ENCODE measurements around the gene NCOA1. TPM values are rescaled to one million over a fixed set of nuclear protein-coding genes. Genes with fewer than 3 reads are reported as not detected.

Gene NCOA1
- total and polyA plus RNA-seq, 2 donors (not counting 3 experiments of a cell fraction or from before 2014, with no cell fraction given) = 11.4 to 14.1 TPM

- BruUV-seq (replicated peaks) = no TSS peak
- no peak overlapping the region for H3K4me2 ChIP-seq (ENCODE audit: insufficient read depth, low read length)
- no peaks in the 10 kb centered on the region for H4K20me1 ChIP-seq (replicated peaks; ENCODE audit: control insufficient read depth, extremely low read depth, insufficient read depth, low read length)
- CTCF ChIA-PET = no interaction called here
- H2AFZ ChIP-seq (ENCODE audit: low read depth, low read length) = no peak overlapping the region
- intact Hi-C loops (cut with micrococcal nuclease) = no loop called here
- H3K27me3 ChIP-seq (ENCODE audit: control insufficient read depth in 2 of 2, insufficient read depth in 2 of 2, low read length in 2 of 2) = no peaks in the 10 kb centered on the region
- H3K27ac ChIP-seq (ENCODE audit: insufficient read depth, low read depth, low read length) = no peak overlapping the region
- no peaks in the 10 kb centered on the region for H3K9me3 ChIP-seq (replicated peaks; ENCODE audit: control insufficient read depth, insufficient read depth, low read length)
- no peaks in the 10 kb centered on the region for H3K4me1 ChIP-seq (ENCODE audit: control insufficient read depth, extremely low read depth, insufficient read depth, low read length)
- H3K9ac ChIP-seq (replicated peaks; ENCODE audit: extremely low read depth, insufficient read depth, low read length) = no peak overlapping the region
- no peak overlapping the region for H3K4me3 ChIP-seq (replicated peaks in 1 of 3; ENCODE audit: insufficient read depth in 1 of 3, low read depth in 1 of 3, low read length in 3 of 3)
- H3K9me1 ChIP-seq (replicated peaks; ENCODE audit: control insufficient read depth, extremely low read depth, insufficient read depth, low read length) = no peaks in the 10 kb centered on the region
- DNase-seq (ENCODE audit: low read depth, low spot score) (no peak), FAIRE-seq (no peak)
- TF ChIP-seq JUN (IDR thresholded peaks at IDR 0.05; ENCODE audit: borderline replicate concordance, insufficient read depth, insufficient read length, low read depth) (no peak), EZH2 (IDR thresholded peaks at IDR 0.05; ENCODE audit: borderline replicate concordance, low read depth, low read length, severe bottlenecking) (no peak), GATA2 (IDR thresholded peaks at IDR 0.05; ENCODE audit: insufficient read depth, insufficient read length, low read depth, low read length) (no peak)
- peaks cover 0 to 1% of the 10 kb centered on the region in 2 experiments for H3K36me3 ChIP-seq (ENCODE audit: control insufficient read depth in 2 of 2, extremely low read depth in 1 of 2, insufficient read depth in 2 of 2, low read length in 2 of 2)
- no peaks in the 10 kb centered on the region for H3K79me2 ChIP-seq (ENCODE audit: control insufficient read depth, insufficient read depth, low read length)
- POLR2A ChIA-PET = no interaction called here
- dilution Hi-C loops (cut with MboI; ENCODE audit: extremely low pct_ligation_motif_present, low sequenced_read_pairs) = no loop called here
Observed at GRCh38 chr2:24657818-24658217, 166.8 kb downstream of the NCOA1 start.

GRCh38 chr2:24658531-24659202 lies 167.6 kb downstream of the NCOA1 start:
- Histone ChIP-seq H2AFZ (ENCODE audit: low read depth, low read length) (no peak overlapping the region), H3K4me2 (ENCODE audit: insufficient read depth, low read length) (no peak overlapping the region), H3K36me3 (ENCODE audit: control insufficient read depth in 2 of 2, extremely low read depth in 1 of 2, insufficient read depth in 2 of 2, low read length in 2 of 2) (peaks cover 0 to 1% of the 10 kb centered on the region in 2 experiments), H3K9me1 (replicated peaks; ENCODE audit: control insufficient read depth, extremely low read depth, insufficient read depth, low read length) (no peaks in the 10 kb centered on the region), H3K4me1 (ENCODE audit: control insufficient read depth, extremely low read depth, insufficient read depth, low read length) (no peaks in the 10 kb centered on the region), H4K20me1 (replicated peaks; ENCODE audit: control insufficient read depth, extremely low read depth, insufficient read depth, low read length) (no peaks in the 10 kb centered on the region), H3K27ac (ENCODE audit: insufficient read depth, low read depth, low read length) (no peak overlapping the region), H3K4me3 (replicated peaks in 1 of 3; ENCODE audit: insufficient read depth in 1 of 3, low read depth in 1 of 3, low read length in 3 of 3) (no peak overlapping the region), H3K9me3 (replicated peaks; ENCODE audit: control insufficient read depth, insufficient read depth, low read length) (no peaks in the 10 kb centered on the region), H3K27me3 (ENCODE audit: control insufficient read depth in 2 of 2, insufficient read depth in 2 of 2, low read length in 2 of 2) (no peaks in the 10 kb centered on the region), H3K9ac (replicated peaks; ENCODE audit: extremely low read depth, insufficient read depth, low read length) (no peak overlapping the region), H3K79me2 (ENCODE audit: control insufficient read depth, insufficient read depth, low read length) (no peaks in the 10 kb centered on the region)
- no peak for FAIRE-seq
- no peak for DNase-seq (ENCODE audit: low read depth, low spot score)
- dilution Hi-C loops (cut with MboI; ENCODE audit: extremely low pct_ligation_motif_present, low sequenced_read_pairs) = no loop called here
- POLR2A ChIA-PET = no interaction called here
- CTCF ChIA-PET = interaction anchor here (1.2 to 1.8 kb wide), 2 partner anchors 10 to 12 kb away, joined by 3 to 4 read pairs; no protein-coding TSS in a partner anchor
- intact Hi-C loops (cut with micrococcal nuclease) = no loop called here
- no TSS peak for BruUV-seq (replicated peaks)
- TF ChIP-seq MAX (IDR thresholded peaks at IDR 0.05; ENCODE audit: insufficient read depth, insufficient read length) (no peak), CTCF (IDR thresholded peaks at IDR 0.05; ENCODE audit: extremely low read depth in 1 of 2, insufficient read depth in 1 of 2, low read depth in 1 of 2, low read length in 2 of 2) (no peak), MYC (IDR thresholded peaks at IDR 0.05; ENCODE audit: low read depth, low read length) (no peak), POLR2A (IDR thresholded peaks at IDR 0.05; ENCODE audit: low read depth, low read length) (no peak), EZH2 (IDR thresholded peaks at IDR 0.05; ENCODE audit: borderline replicate concordance, low read depth, low read length, severe bottlenecking) (no peak), POLR2AphosphoS5 (IDR thresholded peaks at IDR 0.05; ENCODE audit: insufficient read depth, low read depth, low read length) (no peak), JUN (IDR thresholded peaks at IDR 0.05; ENCODE audit: borderline replicate concordance, insufficient read depth, insufficient read length, low read depth) (no peak), GATA2 (IDR thresholded peaks at IDR 0.05; ENCODE audit: insufficient read depth, insufficient read length, low read depth, low read length) (no peak), FOS (IDR thresholded peaks at IDR 0.05; ENCODE audit: borderline replicate concordance, insufficient read depth, low read length) (no peak)

Measured in endothelial cell of umbilical vein (primary cell).